WTC11 (cell line): ENCODE results near the gene KCNJ18. TPM values are rescaled to one million over a fixed set of nuclear protein-coding genes. Genes with fewer than 3 reads are reported as not detected.

Experiments
- ATAC-seq: fragments of 200-7000 bp; cut with Tn5 transposase; 2 replicates; pipeline ENCODE4 v1.10.0; 2021; ENCODE audit warnings: mild to moderate bottlenecking, moderate library complexity
- CTCF ChIA-PET: fragments of 300-600 bp; sonication (Branson Sonifier 250); formaldehyde crosslinking; loops from one replicate; lab custom pipeline; 2021; ENCODE audit warnings: antibody characterized with exemption; lab: Charles Lee
- POLR2A ChIA-PET: fragments of 350-600 bp; sonication (Branson Sonifier 250); formaldehyde crosslinking; loops from one replicate; lab custom pipeline; 2021; ENCODE audit warnings: antibody characterized with exemption; lab: Charles Lee
- DNase-seq: peaks from one replicate; pipeline ENCODE4 v3.0.0; 2021; ENCODE audit warnings: low spot score
- H3K27ac Mint-ChIP-seq: 2 replicates; pipeline ENCODE4 v1.8.0; 2021; ENCODE audit warnings: mixed read lengths
- H3K27me3 Mint-ChIP-seq: 2 replicates; pipeline ENCODE4 v1.8.0; 2021; ENCODE audit warnings: low read depth, mild to moderate bottlenecking, moderate library complexity, mixed read lengths
- H3K36me3 Mint-ChIP-seq: 2 replicates; pipeline ENCODE4 v1.8.0; 2021; ENCODE audit warnings: mixed read lengths
- H3K4me1 Mint-ChIP-seq: 2 replicates; pipeline ENCODE4 v1.8.0; 2022; ENCODE audit warnings: mixed read lengths
- H3K4me3 Mint-ChIP-seq: 2 replicates; pipeline ENCODE4 v1.8.0; 2021; ENCODE audit warnings: mild to moderate bottlenecking, moderate library complexity, mixed read lengths
- H3K9me3 Mint-ChIP-seq: 2 replicates; pipeline ENCODE4 v1.8.0; 2021; ENCODE audit warnings: mixed read lengths
- CBFB ChIP-seq: sonication (generic); formaldehyde crosslinking; IDR thresholded peaks from 2 replicates; pipeline ENCODE4 v1.8.1; 2022; ENCODE audit warnings: mild to moderate bottlenecking, low read depth, missing genetic modification reagents
- CREM ChIP-seq: sonication (generic); formaldehyde crosslinking; IDR thresholded peaks from 2 replicates; pipeline ENCODE4 v1.8.1; 2022; ENCODE audit warnings: mild to moderate bottlenecking, missing genetic modification reagents, moderate library complexity
- FOXK1 ChIP-seq: sonication (generic); formaldehyde crosslinking; IDR thresholded peaks from 2 replicates; pipeline ENCODE4 v1.8.0; 2022; ENCODE audit warnings: mild to moderate bottlenecking, moderate library complexity, missing genetic modification reagents
- GTF2I ChIP-seq: fragments of 250-450 bp; sonication (Bioruptor Pico); conservative IDR thresholded peaks from 2 replicates; pipeline ENCODE4 v1.4.0; 2021; ENCODE audit warnings: mild to moderate bottlenecking
- KAT7 ChIP-seq: sonication (generic); formaldehyde crosslinking; IDR thresholded peaks from 2 replicates; pipeline ENCODE4 v1.8.1; 2023; ENCODE audit warnings: missing genetic modification reagents, mild to moderate bottlenecking, borderline replicate concordance
- TCF7 ChIP-seq: sonication (generic); formaldehyde crosslinking; IDR thresholded peaks from 2 replicates; pipeline ENCODE4 v1.8.0; 2022; ENCODE audit warnings: mild to moderate bottlenecking, low read depth, missing genetic modification reagents, moderate library complexity
- ZBTB21 ChIP-seq: sonication (generic); formaldehyde crosslinking; IDR thresholded peaks from 2 replicates; pipeline ENCODE4 v1.8.1; 2023; ENCODE audit warnings: mild to moderate bottlenecking, missing genetic modification reagents, borderline replicate concordance
- ZNF396 ChIP-seq: fragments of 250-450 bp; sonication (Bioruptor Pico); IDR thresholded peaks from 2 replicates; pipeline ENCODE4 v1.8.0; 2021; ENCODE audit warnings: mild to moderate bottlenecking, moderate library complexity, borderline replicate concordance
- ZNF671 ChIP-seq: fragments of 250-450 bp; sonication (Bioruptor Pico); IDR thresholded peaks from 2 replicates; pipeline ENCODE4 v1.8.0; 2021; ENCODE audit warnings: mild to moderate bottlenecking
- total RNA-seq: library from RNA; stranded (reverse); gene quantifications from 3 replicates; pipeline ENCODE4 v1.2.3, GENCODE V29; 2021
- TF ChIP-seq, protein P1 (sequence below): sonication (generic); formaldehyde crosslinking; IDR thresholded peaks from 2 replicates; pipeline ENCODE4 v1.8.0; 2022; ENCODE audit warnings: mild to moderate bottlenecking, missing genetic modification reagents
- TF ChIP-seq, protein P2 (sequence below): sonication (generic); formaldehyde crosslinking; IDR thresholded peaks from 2 replicates; pipeline ENCODE4 v1.8.0; 2022; ENCODE audit warnings: mild to moderate bottlenecking, missing genetic modification reagents
- TF ChIP-seq, protein P3 (sequence below): sonication (generic); formaldehyde crosslinking; IDR thresholded peaks from 2 replicates; pipeline ENCODE4 v1.8.1; 2022; ENCODE audit warnings: low read depth, missing genetic modification reagents, borderline replicate concordance
- TF ChIP-seq, protein P4 (sequence below): sonication (generic); formaldehyde crosslinking; IDR thresholded peaks from 2 replicates; pipeline ENCODE4 v1.8.0; 2023; ENCODE audit warnings: missing genetic modification reagents
- TF ChIP-seq, protein P5 (sequence below): sonication (generic); formaldehyde crosslinking; IDR thresholded peaks from 2 replicates; pipeline ENCODE4 v1.8.1; 2023; ENCODE audit warnings: mild to moderate bottlenecking, missing genetic modification reagents, moderate library complexity
- TF ChIP-seq, protein P6 (sequence below): sonication (generic); formaldehyde crosslinking; IDR thresholded peaks from 2 replicates; pipeline ENCODE4 v1.8.1; 2022; ENCODE audit warnings: low read depth, mild to moderate bottlenecking, moderate library complexity, missing genetic modification reagents, borderline replicate concordance
- TF ChIP-seq, protein P7 (sequence below): sonication (generic); formaldehyde crosslinking; IDR thresholded peaks from 2 replicates; pipeline ENCODE4 v1.8.1; 2022; ENCODE audit warnings: missing genetic modification reagents, borderline replicate concordance
- TF ChIP-seq, protein P8 (sequence below): sonication (generic); formaldehyde crosslinking; conservative IDR thresholded peaks from 2 replicates; pipeline ENCODE4 v1.8.1; 2023; ENCODE audit warnings: mild to moderate bottlenecking, low read depth, missing genetic modification reagents, moderate library complexity
- TF ChIP-seq, protein P9 (sequence below): sonication (generic); formaldehyde crosslinking; IDR thresholded peaks from 2 replicates; pipeline ENCODE4 v1.8.1; 2022; ENCODE audit warnings: mild to moderate bottlenecking, missing genetic modification reagents, moderate library complexity, borderline replicate concordance
- TF ChIP-seq, protein P10 (sequence below): fragments of 250-450 bp; sonication (Bioruptor Pico); IDR thresholded peaks from 2 replicates; pipeline ENCODE4 v1.9.0; 2021; ENCODE audit warnings: moderate library complexity, mild to moderate bottlenecking, inconsistent platforms, borderline replicate concordance

KCNJ18 gene
- total RNA-seq, 1 experiment from 2014 or later, result not detected

DNA sequence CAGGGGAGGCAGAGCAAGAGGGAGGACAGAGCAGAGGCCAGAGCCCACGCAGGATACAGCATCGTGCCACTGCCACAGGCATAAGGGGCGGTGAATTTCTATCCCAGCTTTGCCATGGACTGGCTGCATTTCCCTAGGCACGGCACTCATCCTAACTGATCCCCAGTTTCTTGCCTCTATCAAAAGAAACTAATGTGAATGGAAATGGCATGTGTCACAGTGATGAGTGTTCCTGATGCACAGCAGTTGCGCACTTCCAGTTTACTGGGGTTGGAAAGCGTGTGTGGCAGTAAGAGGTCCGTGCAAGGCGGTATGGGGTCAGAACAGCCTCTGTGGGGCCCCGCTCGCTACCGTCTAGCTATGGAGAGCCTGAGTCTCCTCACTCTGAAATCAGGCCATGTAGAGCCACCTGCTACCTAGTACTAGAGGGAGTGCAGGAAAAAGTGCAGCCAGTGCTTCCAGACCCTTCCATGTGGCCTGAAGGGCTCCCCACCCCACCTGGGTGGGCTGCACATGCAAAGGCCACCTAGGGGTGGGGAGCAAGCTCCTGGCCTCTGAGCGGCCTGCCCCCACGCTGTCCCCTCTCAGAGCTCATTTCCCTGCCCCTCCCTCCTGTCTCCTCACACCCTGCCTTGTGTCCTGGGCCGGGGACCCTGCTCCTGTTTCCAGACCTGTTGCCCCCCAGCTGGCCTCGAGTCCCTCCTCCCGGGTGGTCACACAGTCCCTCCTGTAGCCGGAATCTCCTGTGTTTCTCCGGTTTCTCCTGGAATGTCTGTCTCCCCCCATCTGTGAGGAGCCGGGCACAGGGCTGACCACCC, 5.0 kb upstream of the KCNJ18 start:
- Mint-ChIP-seq H3K4me1 (no peaks in the 10 kb centered on the region), H3K27me3 (peaks cover 14% of the 10 kb centered on the region), H3K4me3 (no peak overlapping the region), H3K27ac (no peak overlapping the region), H3K9me3 (peaks cover 37% of the 10 kb centered on the region), H3K36me3 (peaks cover 38% of the 10 kb centered on the region)
- TF ChIP-seq, protein P1, sequence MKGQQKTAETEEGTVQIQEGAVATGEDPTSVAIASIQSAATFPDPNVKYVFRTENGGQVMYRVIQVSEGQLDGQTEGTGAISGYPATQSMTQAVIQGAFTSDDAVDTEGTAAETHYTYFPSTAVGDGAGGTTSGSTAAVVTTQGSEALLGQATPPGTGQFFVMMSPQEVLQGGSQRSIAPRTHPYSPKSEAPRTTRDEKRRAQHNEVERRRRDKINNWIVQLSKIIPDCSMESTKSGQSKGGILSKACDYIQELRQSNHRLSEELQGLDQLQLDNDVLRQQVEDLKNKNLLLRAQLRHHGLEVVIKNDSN (CRISPR knock-in tag), result no peak
- ATAC-seq (no peak), DNase-seq (no peak)
- ChIA-PET POLR2A (no interaction called here), CTCF (no interaction called here)

DNA sequence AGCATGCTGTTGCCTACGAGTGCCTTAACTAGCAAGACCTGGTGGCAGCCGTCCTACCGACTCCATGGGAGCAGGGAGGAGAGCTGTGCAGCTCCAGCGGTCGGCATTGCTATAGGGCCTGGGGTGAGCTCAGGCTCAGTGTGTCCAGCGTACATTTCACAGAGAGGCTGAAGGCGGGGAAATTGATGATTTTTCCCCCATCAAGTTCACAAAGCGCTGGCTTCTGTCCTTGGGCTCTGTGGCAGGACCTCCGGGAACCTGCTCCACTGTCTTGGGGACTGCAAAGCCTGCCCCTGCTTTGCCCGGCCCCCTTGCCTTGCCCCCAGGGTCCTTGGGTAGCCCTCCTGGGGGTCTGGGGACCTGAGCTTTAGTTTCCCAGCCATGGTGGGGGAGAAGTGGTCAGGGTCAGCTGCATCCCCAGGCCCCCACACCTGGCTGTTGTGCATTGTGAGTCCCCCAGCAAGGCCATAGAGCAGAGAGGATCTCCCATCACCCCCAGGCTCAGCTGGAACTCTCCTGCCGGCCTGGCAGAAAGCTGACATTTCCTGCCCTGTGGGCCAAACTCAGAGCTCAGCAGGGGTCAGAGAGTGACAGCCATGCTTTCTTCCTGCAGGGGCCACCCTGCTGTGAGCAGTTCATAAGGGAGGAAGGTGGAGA, 3.9 kb upstream of the KCNJ18 start:
- ChIA-PET CTCF (no interaction called here), POLR2A (no interaction called here)
- Mint-ChIP-seq H3K9me3 (peaks cover 37% of the 10 kb centered on the region), H3K27ac (no peak overlapping the region), H3K4me3 (no peak overlapping the region), H3K36me3 (peaks cover 38% of the 10 kb centered on the region), H3K27me3 (peaks cover 14% of the 10 kb centered on the region), H3K4me1 (no peaks in the 10 kb centered on the region)
- DNase-seq, result no peak
- ATAC-seq, result no peak
- TF ChIP-seq CREM (CRISPR knock-in tag) (no peak), ZBTB21 (CRISPR knock-in tag) (no peak), FOXK1 (no peak), KAT7 (CRISPR knock-in tag) (no peak), CBFB (CRISPR knock-in tag) (no peak), ZNF671 (CRISPR knock-in tag) (no peak), TCF7 (CRISPR knock-in tag) (no peak), GTF2I (CRISPR knock-in tag) (no peak), ZNF396 (no peak)
- TF ChIP-seq, protein P2, sequence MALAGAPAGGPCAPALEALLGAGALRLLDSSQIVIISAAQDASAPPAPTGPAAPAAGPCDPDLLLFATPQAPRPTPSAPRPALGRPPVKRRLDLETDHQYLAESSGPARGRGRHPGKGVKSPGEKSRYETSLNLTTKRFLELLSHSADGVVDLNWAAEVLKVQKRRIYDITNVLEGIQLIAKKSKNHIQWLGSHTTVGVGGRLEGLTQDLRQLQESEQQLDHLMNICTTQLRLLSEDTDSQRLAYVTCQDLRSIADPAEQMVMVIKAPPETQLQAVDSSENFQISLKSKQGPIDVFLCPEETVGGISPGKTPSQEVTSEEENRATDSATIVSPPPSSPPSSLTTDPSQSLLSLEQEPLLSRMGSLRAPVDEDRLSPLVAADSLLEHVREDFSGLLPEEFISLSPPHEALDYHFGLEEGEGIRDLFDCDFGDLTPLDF, result no peak
- TF ChIP-seq, protein P3, sequence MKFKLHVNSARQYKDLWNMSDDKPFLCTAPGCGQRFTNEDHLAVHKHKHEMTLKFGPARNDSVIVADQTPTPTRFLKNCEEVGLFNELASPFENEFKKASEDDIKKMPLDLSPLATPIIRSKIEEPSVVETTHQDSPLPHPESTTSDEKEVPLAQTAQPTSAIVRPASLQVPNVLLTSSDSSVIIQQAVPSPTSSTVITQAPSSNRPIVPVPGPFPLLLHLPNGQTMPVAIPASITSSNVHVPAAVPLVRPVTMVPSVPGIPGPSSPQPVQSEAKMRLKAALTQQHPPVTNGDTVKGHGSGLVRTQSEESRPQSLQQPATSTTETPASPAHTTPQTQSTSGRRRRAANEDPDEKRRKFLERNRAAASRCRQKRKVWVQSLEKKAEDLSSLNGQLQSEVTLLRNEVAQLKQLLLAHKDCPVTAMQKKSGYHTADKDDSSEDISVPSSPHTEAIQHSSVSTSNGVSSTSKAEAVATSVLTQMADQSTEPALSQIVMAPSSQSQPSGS (CRISPR knock-in tag), result no peak
- TF ChIP-seq, protein P4, sequence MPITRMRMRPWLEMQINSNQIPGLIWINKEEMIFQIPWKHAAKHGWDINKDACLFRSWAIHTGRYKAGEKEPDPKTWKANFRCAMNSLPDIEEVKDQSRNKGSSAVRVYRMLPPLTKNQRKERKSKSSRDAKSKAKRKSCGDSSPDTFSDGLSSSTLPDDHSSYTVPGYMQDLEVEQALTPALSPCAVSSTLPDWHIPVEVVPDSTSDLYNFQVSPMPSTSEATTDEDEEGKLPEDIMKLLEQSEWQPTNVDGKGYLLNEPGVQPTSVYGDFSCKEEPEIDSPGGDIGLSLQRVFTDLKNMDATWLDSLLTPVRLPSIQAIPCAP, result no peak
- TF ChIP-seq, protein P5, sequence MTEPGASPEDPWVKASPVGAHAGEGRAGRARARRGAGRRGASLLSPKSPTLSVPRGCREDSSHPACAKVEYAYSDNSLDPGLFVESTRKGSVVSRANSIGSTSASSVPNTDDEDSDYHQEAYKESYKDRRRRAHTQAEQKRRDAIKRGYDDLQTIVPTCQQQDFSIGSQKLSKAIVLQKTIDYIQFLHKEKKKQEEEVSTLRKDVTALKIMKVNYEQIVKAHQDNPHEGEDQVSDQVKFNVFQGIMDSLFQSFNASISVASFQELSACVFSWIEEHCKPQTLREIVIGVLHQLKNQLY (CRISPR knock-in tag), result no peak
- TF ChIP-seq, protein P6, sequence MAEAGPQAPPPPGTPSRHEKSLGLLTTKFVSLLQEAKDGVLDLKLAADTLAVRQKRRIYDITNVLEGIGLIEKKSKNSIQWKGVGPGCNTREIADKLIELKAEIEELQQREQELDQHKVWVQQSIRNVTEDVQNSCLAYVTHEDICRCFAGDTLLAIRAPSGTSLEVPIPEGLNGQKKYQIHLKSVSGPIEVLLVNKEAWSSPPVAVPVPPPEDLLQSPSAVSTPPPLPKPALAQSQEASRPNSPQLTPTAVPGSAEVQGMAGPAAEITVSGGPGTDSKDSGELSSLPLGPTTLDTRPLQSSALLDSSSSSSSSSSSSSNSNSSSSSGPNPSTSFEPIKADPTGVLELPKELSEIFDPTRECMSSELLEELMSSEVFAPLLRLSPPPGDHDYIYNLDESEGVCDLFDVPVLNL (CRISPR knock-in tag), result no peak
- TF ChIP-seq, protein P7, sequence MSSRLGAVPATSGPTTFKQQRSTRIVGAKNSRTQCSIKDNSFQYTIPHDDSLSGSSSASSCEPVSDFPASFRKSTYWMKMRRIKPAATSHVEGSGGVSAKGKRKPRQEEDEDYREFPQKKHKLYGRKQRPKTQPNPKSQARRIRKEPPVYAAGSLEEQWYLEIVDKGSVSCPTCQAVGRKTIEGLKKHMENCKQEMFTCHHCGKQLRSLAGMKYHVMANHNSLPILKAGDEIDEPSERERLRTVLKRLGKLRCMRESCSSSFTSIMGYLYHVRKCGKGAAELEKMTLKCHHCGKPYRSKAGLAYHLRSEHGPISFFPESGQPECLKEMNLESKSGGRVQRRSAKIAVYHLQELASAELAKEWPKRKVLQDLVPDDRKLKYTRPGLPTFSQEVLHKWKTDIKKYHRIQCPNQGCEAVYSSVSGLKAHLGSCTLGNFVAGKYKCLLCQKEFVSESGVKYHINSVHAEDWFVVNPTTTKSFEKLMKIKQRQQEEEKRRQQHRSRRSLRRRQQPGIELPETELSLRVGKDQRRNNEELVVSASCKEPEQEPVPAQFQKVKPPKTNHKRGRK (CRISPR knock-in tag), result no peak
- TF ChIP-seq, protein P8, sequence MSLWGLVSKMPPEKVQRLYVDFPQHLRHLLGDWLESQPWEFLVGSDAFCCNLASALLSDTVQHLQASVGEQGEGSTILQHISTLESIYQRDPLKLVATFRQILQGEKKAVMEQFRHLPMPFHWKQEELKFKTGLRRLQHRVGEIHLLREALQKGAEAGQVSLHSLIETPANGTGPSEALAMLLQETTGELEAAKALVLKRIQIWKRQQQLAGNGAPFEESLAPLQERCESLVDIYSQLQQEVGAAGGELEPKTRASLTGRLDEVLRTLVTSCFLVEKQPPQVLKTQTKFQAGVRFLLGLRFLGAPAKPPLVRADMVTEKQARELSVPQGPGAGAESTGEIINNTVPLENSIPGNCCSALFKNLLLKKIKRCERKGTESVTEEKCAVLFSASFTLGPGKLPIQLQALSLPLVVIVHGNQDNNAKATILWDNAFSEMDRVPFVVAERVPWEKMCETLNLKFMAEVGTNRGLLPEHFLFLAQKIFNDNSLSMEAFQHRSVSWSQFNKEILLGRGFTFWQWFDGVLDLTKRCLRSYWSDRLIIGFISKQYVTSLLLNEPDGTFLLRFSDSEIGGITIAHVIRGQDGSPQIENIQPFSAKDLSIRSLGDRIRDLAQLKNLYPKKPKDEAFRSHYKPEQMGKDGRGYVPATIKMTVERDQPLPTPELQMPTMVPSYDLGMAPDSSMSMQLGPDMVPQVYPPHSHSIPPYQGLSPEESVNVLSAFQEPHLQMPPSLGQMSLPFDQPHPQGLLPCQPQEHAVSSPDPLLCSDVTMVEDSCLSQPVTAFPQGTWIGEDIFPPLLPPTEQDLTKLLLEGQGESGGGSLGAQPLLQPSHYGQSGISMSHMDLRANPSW (CRISPR knock-in tag), result no peak
- TF ChIP-seq, protein P9, sequence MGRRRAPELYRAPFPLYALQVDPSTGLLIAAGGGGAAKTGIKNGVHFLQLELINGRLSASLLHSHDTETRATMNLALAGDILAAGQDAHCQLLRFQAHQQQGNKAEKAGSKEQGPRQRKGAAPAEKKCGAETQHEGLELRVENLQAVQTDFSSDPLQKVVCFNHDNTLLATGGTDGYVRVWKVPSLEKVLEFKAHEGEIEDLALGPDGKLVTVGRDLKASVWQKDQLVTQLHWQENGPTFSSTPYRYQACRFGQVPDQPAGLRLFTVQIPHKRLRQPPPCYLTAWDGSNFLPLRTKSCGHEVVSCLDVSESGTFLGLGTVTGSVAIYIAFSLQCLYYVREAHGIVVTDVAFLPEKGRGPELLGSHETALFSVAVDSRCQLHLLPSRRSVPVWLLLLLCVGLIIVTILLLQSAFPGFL (CRISPR knock-in tag), result no peak
- TF ChIP-seq, protein P10, sequence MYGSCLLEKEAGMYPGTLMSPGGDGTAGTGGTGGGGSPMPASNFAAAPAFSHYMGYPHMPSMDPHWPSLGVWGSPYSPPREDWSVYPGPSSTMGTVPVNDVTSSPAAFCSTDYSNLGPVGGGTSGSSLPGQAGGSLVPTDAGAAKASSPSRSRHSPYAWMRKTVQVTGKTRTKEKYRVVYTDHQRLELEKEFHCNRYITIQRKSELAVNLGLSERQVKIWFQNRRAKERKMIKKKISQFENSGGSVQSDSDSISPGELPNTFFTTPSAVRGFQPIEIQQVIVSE (CRISPR knock-in tag), result no peak
